ENCODE results near the gene PGD.

PGD gene

GRCh38 chr1:10438677-10439163 is 39.9 kb downstream of the PGD start:
- TF ChIP-seq, protein P1, sequence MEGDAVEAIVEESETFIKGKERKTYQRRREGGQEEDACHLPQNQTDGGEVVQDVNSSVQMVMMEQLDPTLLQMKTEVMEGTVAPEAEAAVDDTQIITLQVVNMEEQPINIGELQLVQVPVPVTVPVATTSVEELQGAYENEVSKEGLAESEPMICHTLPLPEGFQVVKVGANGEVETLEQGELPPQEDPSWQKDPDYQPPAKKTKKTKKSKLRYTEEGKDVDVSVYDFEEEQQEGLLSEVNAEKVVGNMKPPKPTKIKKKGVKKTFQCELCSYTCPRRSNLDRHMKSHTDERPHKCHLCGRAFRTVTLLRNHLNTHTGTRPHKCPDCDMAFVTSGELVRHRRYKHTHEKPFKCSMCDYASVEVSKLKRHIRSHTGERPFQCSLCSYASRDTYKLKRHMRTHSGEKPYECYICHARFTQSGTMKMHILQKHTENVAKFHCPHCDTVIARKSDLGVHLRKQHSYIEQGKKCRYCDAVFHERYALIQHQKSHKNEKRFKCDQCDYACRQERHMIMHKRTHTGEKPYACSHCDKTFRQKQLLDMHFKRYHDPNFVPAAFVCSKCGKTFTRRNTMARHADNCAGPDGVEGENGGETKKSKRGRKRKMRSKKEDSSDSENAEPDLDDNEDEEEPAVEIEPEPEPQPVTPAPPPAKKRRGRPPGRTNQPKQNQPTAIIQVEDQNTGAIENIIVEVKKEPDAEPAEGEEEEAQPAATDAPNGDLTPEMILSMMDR (IDR thresholded peaks at IDR 0.05; ENCODE audit: extremely low read depth, missing control alignments), result no peak
- no peak for DNase-seq (ENCODE audit: low spot score)

GRCh38 chr1:10440305-10440704 is 41.4 kb downstream of the PGD start:
- DNase-seq (ENCODE audit: low spot score), result no peak
- TF ChIP-seq, protein P1 (IDR thresholded peaks at IDR 0.05; ENCODE audit: extremely low read depth, missing control alignments), result no peak

DNA sequence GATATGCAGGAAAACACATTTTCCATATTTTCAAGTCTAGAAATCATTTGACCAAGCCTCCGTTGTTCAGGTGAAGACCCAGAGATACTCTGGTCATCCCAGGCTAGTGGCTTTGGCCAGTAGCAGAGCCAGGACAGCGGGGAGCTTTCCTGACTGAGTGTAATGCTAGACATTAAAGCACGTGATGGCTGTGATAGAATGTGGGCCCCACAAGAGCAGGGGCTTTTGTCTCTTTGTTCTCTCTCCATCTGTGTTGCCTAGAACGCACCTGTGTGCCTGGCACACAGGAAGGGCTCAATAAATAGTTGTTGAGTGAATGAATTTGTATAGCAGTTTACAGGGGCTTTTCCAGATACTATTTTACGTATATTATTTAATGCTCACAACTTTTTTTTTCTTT is 41.9 kb downstream of the PGD start:
- DNase-seq (ENCODE audit: low spot score), result no peak
- TF ChIP-seq, protein P1 (IDR thresholded peaks at IDR 0.05; ENCODE audit: extremely low read depth, missing control alignments), result no peak

DNA sequence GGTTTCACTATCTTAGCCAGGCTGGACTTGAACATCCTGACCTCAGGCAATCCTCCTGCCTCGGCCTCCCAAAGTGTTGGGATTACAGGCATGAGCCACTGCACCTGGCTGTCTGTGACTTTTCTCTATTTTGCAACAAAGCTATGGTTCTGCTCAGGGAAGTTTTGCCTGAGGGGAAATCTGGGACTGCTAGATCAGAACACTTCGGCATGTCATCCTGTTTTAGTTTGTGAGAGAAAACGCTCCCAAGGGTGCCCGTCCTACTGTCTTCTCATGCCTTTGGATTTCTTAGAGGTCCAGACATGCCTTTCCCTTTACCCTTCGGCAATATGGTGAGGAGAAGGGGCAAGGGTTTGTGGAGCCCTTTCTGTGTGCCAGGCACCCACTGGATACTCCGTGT is 45.4 kb downstream of the PGD start:
- TF ChIP-seq, protein P1 (IDR thresholded peaks at IDR 0.05; ENCODE audit: extremely low read depth, missing control alignments), result no peak
- no peak for DNase-seq (ENCODE audit: low spot score)

- TF ChIP-seq, protein P1 (IDR thresholded peaks at IDR 0.05; ENCODE audit: extremely low read depth, missing control alignments), result no peak
- no peak for DNase-seq (ENCODE audit: low spot score)
Observed at GRCh38 chr1:10444795-10445397, 46.0 kb downstream of the PGD start.

DNA sequence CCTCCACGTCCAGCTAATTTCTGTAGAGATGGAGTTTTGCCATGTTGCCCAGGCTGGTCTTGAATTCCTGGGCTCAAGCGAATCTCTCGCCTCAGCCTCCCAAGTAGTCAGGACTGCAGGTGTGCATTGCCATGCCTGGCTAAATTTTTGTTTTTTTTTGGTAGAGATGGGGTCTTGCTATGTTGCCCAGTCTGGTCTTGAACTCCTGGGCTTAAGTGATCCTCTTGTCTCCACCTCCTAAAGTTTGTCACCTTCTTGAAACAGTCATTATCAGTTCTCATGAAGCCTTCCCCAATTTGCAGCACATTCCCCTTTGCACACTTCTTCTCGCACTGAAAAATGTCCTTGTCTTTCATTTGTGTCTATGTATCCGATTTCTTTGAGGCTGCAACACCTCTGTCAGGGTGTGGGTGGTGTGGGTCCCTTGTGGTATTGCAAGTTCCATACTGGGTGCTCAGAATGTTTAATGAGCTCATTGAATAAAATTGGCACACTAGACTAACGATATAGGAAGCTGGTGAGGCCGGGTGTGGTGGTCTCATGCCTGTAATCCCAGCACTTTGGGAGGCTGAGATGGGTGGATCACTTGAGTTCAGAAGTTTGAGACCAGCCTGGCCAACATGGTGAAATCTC is 48.0 kb downstream of the PGD start:
- TF ChIP-seq, protein P1 (IDR thresholded peaks at IDR 0.05; ENCODE audit: extremely low read depth, missing control alignments), result no peak
- no peak for DNase-seq (ENCODE audit: low spot score)

GRCh38 chr1:10449751-10450150 is 50.9 kb downstream of the PGD start, which contains the start of gene CORT:
TSS of gene CORT (plus strand) at chr1:10450031. CDS start at chr1:10450224, 193 bp downstream.
- TF ChIP-seq, protein P1 (IDR thresholded peaks at IDR 0.05; ENCODE audit: extremely low read depth, missing control alignments), result no peak
- DNase-seq (ENCODE audit: low spot score), result no peak

All from GM20000 (cell line).